ENCODE measurements around the gene ZC3H4.
"Not testable (repeated sequence)": the region's sequence is repeated elsewhere in the genome, so short reads cannot be mapped to it uniquely, and the experiment has no call there.

Gene ZC3H4

GRCh38 chr19:47065242-47065641, 48.3 kb downstream of the ZC3H4 start:
- Mint-ChIP-seq H3K27ac (no peak overlapping the region), H3K27me3 (no peaks in the 10 kb centered on the region), H3K4me1 (ENCODE audit: low read depth in 2 of 2) (no peaks in the 10 kb centered on the region), H3K9me3 (no peaks in the 10 kb centered on the region), H3K4me3 (no peak overlapping the region), H3K36me3 (ENCODE audit: insufficient read depth) (peaks cover 29% of the 10 kb centered on the region)
- ATAC-seq (replicated peaks) (no peak), DNase-seq (no peak)

GRCh38 chr19:47063874-47064273, 49.7 kb downstream of the ZC3H4 start:
- DNase-seq (no peak), ATAC-seq (replicated peaks) (no peak)
- Mint-ChIP-seq H3K9me3 (no peaks in the 10 kb centered on the region), H3K4me1 (ENCODE audit: low read depth in 2 of 2) (no peaks in the 10 kb centered on the region), H3K36me3 (ENCODE audit: insufficient read depth) (peaks cover 29% of the 10 kb centered on the region), H3K4me3 (no peak overlapping the region), H3K27ac (peak overlapping the region in 1 of 2 donors; percentile 1), H3K27me3 (no peaks in the 10 kb centered on the region)

- Mint-ChIP-seq H3K27me3 (peaks cover 11 to 14% of the 10 kb centered on the region in 2 donors), H3K36me3 (ENCODE audit: insufficient read depth) (peaks cover 3% of the 10 kb centered on the region), H3K4me3 (no peak overlapping the region), H3K9me3 (no peaks in the 10 kb centered on the region), H3K4me1 (ENCODE audit: low read depth in 2 of 2) (no peaks in the 10 kb centered on the region), H3K27ac (no peak overlapping the region)
- ATAC-seq (replicated peaks) (no peak), DNase-seq (no peak)
Observed at GRCh38 chr19:47058621-47059022, 55.0 kb downstream of the ZC3H4 start.

GRCh38 chr19:47057328-47057727, 56.2 kb downstream of the ZC3H4 start:
- ATAC-seq (replicated peaks) (no peak), DNase-seq (no peak)
- Mint-ChIP-seq H3K27me3 (peaks cover 16 to 20% of the 10 kb centered on the region in 2 donors), H3K9me3 (no peaks in the 10 kb centered on the region), H3K4me1 (ENCODE audit: low read depth in 2 of 2) (no peaks in the 10 kb centered on the region), H3K27ac (no peak overlapping the region), H3K4me3 (no peak overlapping the region), H3K36me3 (ENCODE audit: insufficient read depth) (peaks cover 3% of the 10 kb centered on the region)

- Mint-ChIP-seq H3K9me3 (no peaks in the 10 kb centered on the region), H3K4me1 (ENCODE audit: low read depth in 2 of 2) (no peaks in the 10 kb centered on the region), H3K36me3 (ENCODE audit: insufficient read depth) (peaks cover 3% of the 10 kb centered on the region), H3K4me3 (no peak overlapping the region), H3K27me3 (peaks cover 16 to 20% of the 10 kb centered on the region in 2 donors), H3K27ac (no peak overlapping the region)
- ATAC-seq (replicated peaks) = no peak
- no peak for DNase-seq
Observed at GRCh38 chr19:47056411-47056810, 57.2 kb downstream of the ZC3H4 start.

- H3K4me3 Mint-ChIP-seq; ATAC-seq (replicated peaks); H3K27ac Mint-ChIP-seq; H3K9me3 Mint-ChIP-seq; DNase-seq: not testable (repeated sequence)
- H3K27me3 Mint-ChIP-seq = peaks cover 16 to 20% of the 10 kb centered on the region in 2 donors
- H3K36me3 Mint-ChIP-seq (ENCODE audit: insufficient read depth) = peaks cover 16% of the 10 kb centered on the region
- peaks cover 16 to 17% of the 10 kb centered on the region in 2 donors for H3K4me1 Mint-ChIP-seq (ENCODE audit: low read depth in 2 of 2)
Observed at GRCh38 chr19:47050562-47050961, 63.0 kb downstream of the ZC3H4 start.

- Mint-ChIP-seq H3K36me3 (ENCODE audit: insufficient read depth) (peaks cover 16% of the 10 kb centered on the region), H3K9me3 (no peaks in the 10 kb centered on the region), H3K27ac (peak overlapping the region; percentile 11 to 62), H3K27me3 (peaks cover 9 to 12% of the 10 kb centered on the region in 2 donors), H3K4me1 (ENCODE audit: low read depth in 2 of 2) (peaks cover 16 to 17% of the 10 kb centered on the region in 2 donors), H3K4me3 (peak overlapping the region; percentile 80 to 94)
- no peak for DNase-seq
- no peak for ATAC-seq (replicated peaks)
Observed at GRCh38 chr19:47049307-47049700, 64.3 kb downstream of the ZC3H4 start.

GRCh38 chr19:47047763-47048405, 65.7 kb downstream of the ZC3H4 start:
- peaks cover 16% of the 10 kb centered on the region for H3K36me3 Mint-ChIP-seq (ENCODE audit: insufficient read depth)
- H3K9me3 Mint-ChIP-seq = no peaks in the 10 kb centered on the region
- ATAC-seq (replicated peaks) = peak; percentile 41
- H3K27ac Mint-ChIP-seq = peak overlapping the region; percentile 62 to 89
- H3K4me3 Mint-ChIP-seq = peak overlapping the region; percentile 80 to 94
- H3K4me1 Mint-ChIP-seq (ENCODE audit: low read depth in 2 of 2) = peaks cover 16 to 17% of the 10 kb centered on the region in 2 donors
- peaks cover 0 to 2% of the 10 kb centered on the region in 2 donors for H3K27me3 Mint-ChIP-seq
- DNase-seq = peak; percentile 49 to 58 (median 56)

- Mint-ChIP-seq H3K27ac (peak overlapping the region; percentile 62 to 89), H3K27me3 (no peaks in the 10 kb centered on the region), H3K4me1 (ENCODE audit: low read depth in 2 of 2) (peaks cover 16 to 17% of the 10 kb centered on the region in 2 donors), H3K4me3 (peak overlapping the region; percentile 80 to 94), H3K9me3 (no peaks in the 10 kb centered on the region), H3K36me3 (ENCODE audit: insufficient read depth) (peaks cover 17% of the 10 kb centered on the region)
- DNase-seq (no peak), ATAC-seq (replicated peaks) (no peak)
Observed at GRCh38 chr19:47047272-47047762, 66.3 kb downstream of the ZC3H4 start.

GRCh38 chr19:47045867-47046470, 67.6 kb downstream of the ZC3H4 start:
- DNase-seq (no peak), ATAC-seq (replicated peaks) (no peak)
- Mint-ChIP-seq H3K27ac (no peak overlapping the region), H3K4me1 (ENCODE audit: low read depth in 2 of 2) (peaks cover 16 to 17% of the 10 kb centered on the region in 2 donors), H3K36me3 (ENCODE audit: insufficient read depth) (peaks cover 20% of the 10 kb centered on the region), H3K27me3 (no peaks in the 10 kb centered on the region), H3K9me3 (no peaks in the 10 kb centered on the region), H3K4me3 (no peak overlapping the region)

- H3K9me3 Mint-ChIP-seq = no peaks in the 10 kb centered on the region
- H3K36me3 Mint-ChIP-seq (ENCODE audit: insufficient read depth) = peaks cover 20% of the 10 kb centered on the region
- no peak overlapping the region for H3K4me3 Mint-ChIP-seq
- H3K27me3 Mint-ChIP-seq = no peaks in the 10 kb centered on the region
- DNase-seq (no peak), ATAC-seq (replicated peaks) (no peak)
- H3K4me1 Mint-ChIP-seq (ENCODE audit: low read depth in 2 of 2) = peaks cover 16 to 17% of the 10 kb centered on the region in 2 donors
- no peak overlapping the region for H3K27ac Mint-ChIP-seq
Observed at GRCh38 chr19:47044946-47045866, 68.4 kb downstream of the ZC3H4 start.

GRCh38 chr19:47040869-47041268, 72.7 kb downstream of the ZC3H4 start:
- H3K4me3 Mint-ChIP-seq = no peak overlapping the region
- peaks cover under 1 to 5% of the 10 kb centered on the region in 2 donors for H3K4me1 Mint-ChIP-seq (ENCODE audit: low read depth in 2 of 2)
- H3K9me3 Mint-ChIP-seq = no peaks in the 10 kb centered on the region
- DNase-seq (no peak), ATAC-seq (replicated peaks) (no peak)
- H3K36me3 Mint-ChIP-seq (ENCODE audit: insufficient read depth) = peaks cover 8% of the 10 kb centered on the region
- peak overlapping the region in 1 of 2 donors; percentile 57 for H3K27ac Mint-ChIP-seq
- H3K27me3 Mint-ChIP-seq = no peaks in the 10 kb centered on the region

GRCh38 chr19:47039239-47039874, 74.2 kb downstream of the ZC3H4 start:
- peaks cover 11 to 15% of the 10 kb centered on the region in 2 donors for H3K4me1 Mint-ChIP-seq (ENCODE audit: low read depth in 2 of 2)
- ATAC-seq (replicated peaks) (no peak), DNase-seq (no peak)
- H3K4me3 Mint-ChIP-seq = no peak overlapping the region
- H3K27me3 Mint-ChIP-seq = peaks cover 0 to 4% of the 10 kb centered on the region in 2 donors
- no peaks in the 10 kb centered on the region for H3K9me3 Mint-ChIP-seq
- H3K36me3 Mint-ChIP-seq (ENCODE audit: insufficient read depth) = peaks cover 19% of the 10 kb centered on the region
- peak overlapping the region in 1 of 2 donors; percentile 17 for H3K27ac Mint-ChIP-seq
